GM12892 (cell line): Measurements from ENCODE around the gene GRAMD1B.

Source experiments
- POLR2AphosphoS5 ChIP-seq: IDR thresholded peaks from 2 replicates; pipeline ENCODE4 v1.6.1; 2011; ENCODE audit warnings: low read depth, low read length, control low read depth
- TAF1 ChIP-seq: IDR thresholded peaks from 2 replicates; pipeline ENCODE4 v1.6.1; 2011; ENCODE audit warnings: low read depth, mild to moderate bottlenecking, control low read depth, low read length, borderline replicate concordance

DNA sequence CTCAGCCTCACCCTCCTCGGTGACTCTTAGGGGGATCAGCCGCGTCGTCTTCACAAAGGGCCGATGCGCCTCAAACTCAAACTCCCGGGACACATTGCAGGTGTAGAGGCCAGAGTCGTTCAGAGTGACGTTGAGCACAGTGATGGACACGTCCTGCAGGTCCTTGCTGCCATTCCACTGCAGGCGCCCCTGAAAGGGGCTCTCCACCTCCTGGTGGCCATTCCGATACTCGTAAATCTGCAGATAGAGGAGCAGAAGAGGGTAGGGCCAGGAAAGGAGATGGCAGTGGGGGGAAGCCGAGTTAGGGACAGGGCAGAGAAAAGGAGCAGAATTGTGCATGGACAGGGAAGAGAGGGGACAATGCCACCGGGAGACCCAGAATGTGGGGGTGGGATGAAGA is 212.4 kb downstream of the GRAMD1B start:
- TF ChIP-seq TAF1: no peak
- no peak for TF ChIP-seq POLR2AphosphoS5
